ENCODE data around the gene CWF19L1. TPM values are rescaled to one million over a fixed set of nuclear protein-coding genes. Genes with fewer than 3 reads are reported as not detected.
A peak's percentile ranks its signal among the peaks of the same experiment; 100 is the strongest.
"Not testable (repeated sequence)": the region's sequence is repeated elsewhere in the genome, so short reads cannot be mapped to it uniquely, and the experiment has no call there.

The CWF19L1 gene
- total and polyA plus RNA-seq, 4 donors = 13.4 to 24.5 (median 18.3) TPM

DNA sequence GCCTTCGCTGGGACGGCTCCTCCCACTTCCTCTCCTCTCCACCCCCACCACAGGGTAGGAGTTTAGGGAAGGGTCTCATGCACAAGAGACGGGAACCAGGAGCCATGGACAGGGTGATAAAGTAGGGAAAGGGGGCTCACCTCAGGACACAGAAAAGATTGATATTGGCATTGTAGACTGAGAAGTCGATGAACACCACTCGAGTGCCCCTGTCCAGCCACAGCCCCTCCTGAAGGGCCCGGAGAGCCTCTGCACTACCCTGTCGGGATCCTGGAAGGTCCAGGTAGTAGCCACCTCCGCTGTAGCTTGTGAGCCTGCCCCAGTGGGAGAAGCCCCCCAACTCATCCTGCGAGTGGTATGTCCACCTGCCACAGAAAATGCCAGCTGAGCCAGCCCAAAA lies 29.8 kb upstream of the CWF19L1 start:
- DNase-seq (no peak), ATAC-seq (ENCODE audit: low FRiP score) (no peak)
- no peak overlapping the region for H3K4me3 ChIP-seq (ENCODE audit: low read length in 2 of 2)
- intact Hi-C loops (cut with DNase I) = no loop called here
- H3K4me1 ChIP-seq (ENCODE audit: control insufficient read depth in 1 of 2, insufficient read depth in 2 of 2, low read length in 2 of 2) = no peaks in the 10 kb centered on the region
- no peaks in the 10 kb centered on the region for H3K9me3 ChIP-seq (ENCODE audit: control insufficient read depth, low read length)
- H3K27me3 ChIP-seq (ENCODE audit: control insufficient read depth in 1 of 2, insufficient read depth in 2 of 2, low read length in 1 of 2) = peaks cover 0 to 2% of the 10 kb centered on the region in 2 donors
- WGBS, 2 donors = 72 to 77% methylated on average over 9 of the region's 9 CpGs
- H3K36me3 ChIP-seq (ENCODE audit: control insufficient read depth in 1 of 2, insufficient read depth in 2 of 2, low read length in 1 of 2) = no peaks in the 10 kb centered on the region
- H3K27ac ChIP-seq (ENCODE audit: low read depth in 1 of 2, low read length in 2 of 2) = no peak overlapping the region

GRCh38 chr10:100293066-100293465 lies 25.6 kb upstream of the CWF19L1 start:
- Histone ChIP-seq H3K4me3 (ENCODE audit: low read length in 2 of 2) (no peak overlapping the region), H3K27ac (ENCODE audit: low read depth in 1 of 2, low read length in 2 of 2) (no peak overlapping the region), H3K9me3 (ENCODE audit: control insufficient read depth, low read length) (no peaks in the 10 kb centered on the region), H3K27me3 (ENCODE audit: control insufficient read depth in 1 of 2, insufficient read depth in 2 of 2, low read length in 1 of 2) (peaks cover 0 to 2% of the 10 kb centered on the region in 2 donors), H3K36me3 (ENCODE audit: control insufficient read depth in 1 of 2, insufficient read depth in 2 of 2, low read length in 1 of 2) (no peaks in the 10 kb centered on the region), H3K4me1 (ENCODE audit: control insufficient read depth in 1 of 2, insufficient read depth in 2 of 2, low read length in 2 of 2) (no peaks in the 10 kb centered on the region)
- DNase-seq (no peak), ATAC-seq (ENCODE audit: low FRiP score) (no peak)
- intact Hi-C loops (cut with DNase I) = no loop called here

GRCh38 chr10:100292300-100292699 lies 24.9 kb upstream of the CWF19L1 start:
- 72 to 86% methylated on average over 4 of the region's 4 CpGs for WGBS, 2 donors
- H3K4me3 ChIP-seq (ENCODE audit: low read length in 2 of 2); H3K9me3 ChIP-seq (ENCODE audit: control insufficient read depth, low read length); H3K27ac ChIP-seq (ENCODE audit: low read depth in 1 of 2, low read length in 2 of 2); intact Hi-C loops (cut with DNase I); H3K4me1 ChIP-seq (ENCODE audit: control insufficient read depth in 1 of 2, insufficient read depth in 2 of 2, low read length in 2 of 2); ATAC-seq (ENCODE audit: low FRiP score); H3K36me3 ChIP-seq (ENCODE audit: control insufficient read depth in 1 of 2, insufficient read depth in 2 of 2, low read length in 1 of 2); H3K27me3 ChIP-seq (ENCODE audit: control insufficient read depth in 1 of 2, insufficient read depth in 2 of 2, low read length in 1 of 2): not testable (repeated sequence)
- DNase-seq = peak in 1 of 2 donors; percentile 79

DNA sequence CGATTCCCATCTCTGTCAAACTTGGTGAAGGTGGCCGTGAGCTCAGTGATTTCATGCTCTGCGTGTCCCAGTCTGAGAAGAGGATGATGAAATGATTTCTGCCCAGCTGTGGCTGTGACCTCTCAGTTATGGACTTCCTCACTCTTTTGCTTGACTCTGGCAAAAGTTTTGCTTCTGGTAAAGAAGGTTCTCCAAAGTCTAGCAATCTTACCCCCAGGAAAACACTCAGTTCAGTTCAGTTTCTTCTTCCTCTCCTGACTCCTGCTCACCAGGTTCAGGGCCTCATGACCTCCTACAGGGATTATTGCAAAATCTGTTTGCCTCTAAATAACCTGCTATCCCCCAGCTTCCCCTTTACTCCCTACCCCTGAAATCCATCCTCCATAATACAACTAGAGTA lies 23.9 kb upstream of the CWF19L1 start:
- intact Hi-C loops (cut with DNase I) = no loop called here
- no peaks in the 10 kb centered on the region for H3K4me1 ChIP-seq (ENCODE audit: control insufficient read depth in 1 of 2, insufficient read depth in 2 of 2, low read length in 2 of 2)
- no peaks in the 10 kb centered on the region for H3K36me3 ChIP-seq (ENCODE audit: control insufficient read depth in 1 of 2, insufficient read depth in 2 of 2, low read length in 1 of 2)
- H3K9me3 ChIP-seq (ENCODE audit: control insufficient read depth, low read length) = no peaks in the 10 kb centered on the region
- H3K4me3 ChIP-seq (ENCODE audit: low read length in 2 of 2) = no peak overlapping the region
- H3K27me3 ChIP-seq (ENCODE audit: control insufficient read depth in 1 of 2, insufficient read depth in 2 of 2, low read length in 1 of 2) = peaks cover 0 to 2% of the 10 kb centered on the region in 2 donors
- no peak overlapping the region for H3K27ac ChIP-seq (ENCODE audit: low read depth in 1 of 2, low read length in 2 of 2)
- no peak for DNase-seq
- ATAC-seq (ENCODE audit: low FRiP score) = no peak
- WGBS, 2 donors = 70 to 72% methylated on average over 3 of the region's 3 CpGs

DNA sequence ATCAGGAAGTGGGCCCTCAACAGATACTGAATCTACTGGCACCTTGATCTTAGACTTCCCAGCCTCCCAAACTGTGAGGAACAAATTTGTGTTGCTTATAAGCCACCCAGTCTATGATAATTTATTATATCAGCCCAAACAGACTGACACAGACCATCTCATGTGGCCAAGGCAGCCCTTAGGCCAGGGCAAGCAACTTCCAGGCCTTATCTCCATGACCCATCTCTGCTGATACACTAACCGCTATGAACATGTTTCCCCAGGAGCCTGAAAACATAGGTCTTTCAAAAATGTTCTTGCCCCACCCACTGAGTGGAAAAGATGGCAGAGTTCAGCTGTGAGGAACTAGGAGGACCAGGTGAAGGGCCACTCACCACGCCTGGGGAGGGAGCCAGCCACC lies 22.2 kb upstream of the CWF19L1 start:
- Histone ChIP-seq H3K9me3 (ENCODE audit: control insufficient read depth, low read length) (no peaks in the 10 kb centered on the region), H3K27me3 (ENCODE audit: control insufficient read depth in 1 of 2, insufficient read depth in 2 of 2, low read length in 1 of 2) (no peaks in the 10 kb centered on the region), H3K4me3 (ENCODE audit: low read length in 2 of 2) (no peak overlapping the region), H3K4me1 (ENCODE audit: control insufficient read depth in 1 of 2, insufficient read depth in 2 of 2, low read length in 2 of 2) (no peaks in the 10 kb centered on the region), H3K36me3 (ENCODE audit: control insufficient read depth in 1 of 2, insufficient read depth in 2 of 2, low read length in 1 of 2) (no peaks in the 10 kb centered on the region), H3K27ac (ENCODE audit: low read depth in 1 of 2, low read length in 2 of 2) (no peak overlapping the region)
- DNase-seq (no peak), ATAC-seq (ENCODE audit: low FRiP score) (no peak)
- intact Hi-C loops (cut with DNase I) = loop anchor here in 1 of 2 donors (2.0 kb wide), 1 partner anchor 23 kb away; the partner anchor contains the start of gene CWF19L1
- 84 to 93% methylated on average over 2 of the region's 2 CpGs for WGBS, 2 donors

DNA sequence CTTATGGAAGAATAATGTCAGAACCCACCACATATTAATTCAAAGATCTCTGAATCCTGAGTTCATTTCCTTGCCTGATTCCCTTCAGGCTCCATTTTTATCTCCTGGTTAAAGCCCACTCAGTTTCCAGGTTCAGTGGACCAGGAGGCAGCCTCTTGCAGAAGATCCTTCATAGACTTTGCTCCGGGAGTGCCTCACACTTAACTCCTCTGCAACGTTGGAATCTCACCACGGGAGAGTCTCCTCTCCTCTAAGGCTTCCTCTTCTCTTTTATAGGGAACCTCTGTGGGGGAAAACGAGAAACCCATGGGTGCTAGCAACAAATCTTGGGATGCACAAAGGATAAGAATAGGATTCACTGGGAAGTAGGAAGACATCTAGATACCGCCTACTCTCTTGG lies 20.8 kb upstream of the CWF19L1 start:
- H3K9me3 ChIP-seq (ENCODE audit: control insufficient read depth, low read length) = no peaks in the 10 kb centered on the region
- intact Hi-C loops (cut with DNase I) = loop anchor here in 1 of 2 donors (2.0 kb wide), 1 partner anchor 21 kb away; the partner anchor contains the start of gene CWF19L1
- H3K36me3 ChIP-seq (ENCODE audit: control insufficient read depth in 1 of 2, insufficient read depth in 2 of 2, low read length in 1 of 2) = peaks cover 0 to under 1% of the 10 kb centered on the region in 2 donors
- DNase-seq = no peak
- H3K4me1 ChIP-seq (ENCODE audit: control insufficient read depth in 1 of 2, insufficient read depth in 2 of 2, low read length in 2 of 2) = no peaks in the 10 kb centered on the region
- H3K27me3 ChIP-seq (ENCODE audit: control insufficient read depth in 1 of 2, insufficient read depth in 2 of 2, low read length in 1 of 2) = no peaks in the 10 kb centered on the region
- ATAC-seq (ENCODE audit: low FRiP score) = no peak
- H3K4me3 ChIP-seq (ENCODE audit: low read length in 2 of 2) = no peak overlapping the region
- H3K27ac ChIP-seq (ENCODE audit: low read depth in 1 of 2, low read length in 2 of 2) = no peak overlapping the region
- 85 to 93% methylated on average over 5 of the region's 5 CpGs for WGBS, 2 donors

GRCh38 chr10:100287756-100288155 lies 20.3 kb upstream of the CWF19L1 start:
- no peak for ATAC-seq (ENCODE audit: low FRiP score)
- H3K27ac ChIP-seq (ENCODE audit: low read depth in 1 of 2, low read length in 2 of 2) = no peak overlapping the region
- intact Hi-C loops (cut with DNase I) = loop anchor here in 1 of 2 donors (2.0 kb wide), 1 partner anchor 21 kb away; the partner anchor contains the start of gene CWF19L1

DNA sequence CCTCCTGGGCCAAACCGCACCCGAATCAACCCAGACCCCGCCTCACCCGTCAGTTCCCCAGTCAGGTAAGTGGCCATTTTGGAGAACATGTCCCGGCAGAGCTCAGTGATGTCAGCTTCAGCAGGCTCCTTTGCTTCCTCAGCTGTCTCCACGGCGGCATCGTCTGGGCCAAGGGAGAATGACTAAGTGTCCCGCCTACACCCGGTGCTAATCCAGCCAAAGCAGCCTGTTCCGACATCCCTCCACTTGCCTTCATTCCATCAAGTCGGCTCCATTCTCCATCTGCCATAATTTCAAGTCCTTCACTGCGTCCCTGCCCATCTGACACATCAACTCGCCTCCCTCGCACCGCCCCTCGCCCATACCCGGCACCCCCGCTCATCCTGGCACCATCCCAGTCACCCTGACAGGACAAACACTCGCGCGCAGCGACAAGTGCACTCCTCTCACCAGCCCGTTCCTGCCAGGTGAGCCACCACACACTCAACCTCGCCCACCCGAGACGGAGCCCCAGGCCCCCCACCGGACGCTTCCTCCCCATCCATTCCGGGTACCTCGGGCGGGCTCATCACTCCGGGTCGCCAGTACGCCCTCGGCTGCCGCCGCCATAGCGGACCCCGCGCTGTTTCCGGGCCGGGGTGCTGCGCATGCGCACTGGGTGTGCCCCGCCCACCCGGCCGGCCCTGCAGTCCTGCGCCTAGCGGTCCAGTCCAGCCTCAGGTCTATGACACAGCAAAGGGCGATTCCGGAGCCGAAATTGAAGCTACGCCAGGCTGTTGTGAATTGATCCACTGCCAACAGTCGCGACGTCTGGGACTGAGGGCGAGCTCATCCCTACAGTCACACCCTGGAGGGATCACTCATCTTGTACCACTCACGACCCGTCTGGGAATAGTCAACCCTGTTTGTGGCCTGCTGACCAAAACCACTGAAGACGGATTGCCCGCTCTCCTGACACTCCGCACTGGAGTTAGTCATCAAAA lies 18.9 kb upstream of the CWF19L1 start, which contains the start of gene BLOC1S2:
TSS of gene BLOC1S2 (minus strand) at position 630 of the 983 bp plus-strand sequence. CDS start at position 609, 21 bp downstream.
- no peaks in the 10 kb centered on the region for H3K27me3 ChIP-seq (ENCODE audit: control insufficient read depth in 1 of 2, insufficient read depth in 2 of 2, low read length in 1 of 2)
- peaks cover 0 to 2% of the 10 kb centered on the region in 2 donors for H3K36me3 ChIP-seq (ENCODE audit: control insufficient read depth in 1 of 2, insufficient read depth in 2 of 2, low read length in 1 of 2)
- 1 to 2% methylated on average over 63 of the region's 63 CpGs for WGBS, 2 donors
- intact Hi-C loops (cut with DNase I) = no loop called here
- peak within 1 kb of the TSS; percentile 53 to 68 for H3K4me3 ChIP-seq (ENCODE audit: low read length in 2 of 2)
- ATAC-seq (ENCODE audit: low FRiP score) (peak; percentile 99), DNase-seq (peak; percentile 91 to 96)
- H3K4me1 ChIP-seq (ENCODE audit: control insufficient read depth in 1 of 2, insufficient read depth in 2 of 2, low read length in 2 of 2) = no peaks in the 10 kb centered on the region
- no peaks in the 10 kb centered on the region for H3K9me3 ChIP-seq (ENCODE audit: control insufficient read depth, low read length)
- peak within 1 kb of the TSS in 1 of 2 donors; percentile 87 for H3K27ac ChIP-seq (ENCODE audit: low read depth in 1 of 2, low read length in 2 of 2)

More at GRCh38 chr10:100287756-100288155, 20.3 kb upstream of the CWF19L1 start:
- Histone ChIP-seq H3K4me1 (ENCODE audit: control insufficient read depth in 1 of 2, insufficient read depth in 2 of 2, low read length in 2 of 2) (no peaks in the 10 kb centered on the region), H3K27me3 (ENCODE audit: control insufficient read depth in 1 of 2, insufficient read depth in 2 of 2, low read length in 1 of 2) (no peaks in the 10 kb centered on the region), H3K4me3 (ENCODE audit: low read length in 2 of 2) (no peak overlapping the region), H3K9me3 (ENCODE audit: control insufficient read depth, low read length) (no peaks in the 10 kb centered on the region), H3K36me3 (ENCODE audit: control insufficient read depth in 1 of 2, insufficient read depth in 2 of 2, low read length in 1 of 2) (peaks cover 0 to 2% of the 10 kb centered on the region in 2 donors)
- 98 to 99% methylated on average over 6 of the region's 6 CpGs for WGBS, 2 donors
- DNase-seq = no peak

All from aorta (tissue), 5 donors.